MM.1S (cell line): ENCODE measurements around the gene FAM184A.

Experiments used
- DNase-seq: peaks from one replicate; pipeline ENCODE4 v3.0.0-alpha.2; 2015
- H2AFZ ChIP-seq: fragments of 300-600 bp; sonication (generic); 2 replicates; pipeline ENCODE4 v1.6.0; 2016; ENCODE audit warnings: antibody characterized with exemption, low read length
- H3F3A ChIP-seq: fragments of 300-600 bp; sonication (generic); 2 replicates; pipeline ENCODE4 v1.6.1; 2016; ENCODE audit warnings: mild to moderate bottlenecking, antibody characterized with exemption, low read length, moderate library complexity, mixed read lengths; ENCODE audit not compliant: insufficient read depth
- H3K27ac ChIP-seq: fragments of 300-600 bp; sonication (generic); 2 replicates; pipeline ENCODE4 v1.5.1; 2016; ENCODE audit warnings: mild to moderate bottlenecking, low read length
- H3K27me3 ChIP-seq: fragments of 300-600 bp; sonication (generic); replicated peaks from 2 replicates; pipeline ENCODE4 v1.6.0; 2016; ENCODE audit warnings: low read length; ENCODE audit not compliant: insufficient read depth
- H3K36me3 ChIP-seq: fragments of 300-600 bp; sonication (generic); replicated peaks from 2 replicates; pipeline ENCODE4 v1.6.1; 2016; ENCODE audit warnings: mild to moderate bottlenecking, low read length, mixed read lengths; ENCODE audit not compliant: insufficient read depth
- H3K4me1 ChIP-seq: fragments of 300-600 bp; sonication (generic); 2 replicates; pipeline ENCODE4 v1.6.1; 2016; ENCODE audit warnings: low read length, mixed read lengths
- H3K4me2 ChIP-seq: fragments of 300-600 bp; sonication (generic); 2 replicates; pipeline ENCODE4 v1.6.0; 2016; ENCODE audit warnings: low read depth, low read length
- H3K4me3 ChIP-seq: fragments of 300-600 bp; sonication (generic); 2 replicates; pipeline ENCODE4 v1.5.1; 2016; ENCODE audit warnings: low read length, mixed read lengths
- H3K79me2 ChIP-seq: fragments of 300-600 bp; sonication (generic); 2 replicates; pipeline ENCODE4 v1.6.1; 2016; ENCODE audit warnings: mixed run types, low read length, mixed read lengths
- H3K9ac ChIP-seq: fragments of 300-600 bp; sonication (generic); 2 replicates; pipeline ENCODE4 v1.6.1; 2016; ENCODE audit warnings: low read length, mixed read lengths
- H3K9me2 ChIP-seq: fragments of 300-600 bp; sonication (generic); replicated peaks from 2 replicates; pipeline ENCODE4 v1.6.1; 2016; ENCODE audit warnings: mild to moderate bottlenecking, low read length, mixed read lengths; ENCODE audit not compliant: insufficient read depth
- H3K9me3 ChIP-seq: fragments of 300-600 bp; sonication (generic); replicated peaks from 2 replicates; pipeline ENCODE4 v1.6.1; 2016; ENCODE audit warnings: mild to moderate bottlenecking, low read length, mixed read lengths; ENCODE audit not compliant: insufficient read depth
- H4K20me1 ChIP-seq: fragments of 300-600 bp; sonication (generic); 2 replicates; pipeline ENCODE4 v1.6.1; 2016; ENCODE audit warnings: mild to moderate bottlenecking, low read length, moderate library complexity, mixed read lengths; ENCODE audit not compliant: insufficient read depth
- CTCF ChIP-seq: fragments of 300-600 bp; sonication (generic); IDR thresholded peaks from 2 replicates; pipeline ENCODE4 v1.5.1; 2016; ENCODE audit warnings: antibody characterized with exemption, low read length, mixed read lengths
- EZH2 ChIP-seq: fragments of 300-600 bp; sonication (generic); optimal IDR thresholded peaks from 2 replicates; pipeline ENCODE3; 2017; ENCODE audit warnings: low read depth, mild to moderate bottlenecking, antibody characterized with exemption, low read length, mixed read lengths
- EZH2phosphoT487 ChIP-seq: fragments of 300-600 bp; sonication (generic); IDR thresholded peaks from 2 replicates; pipeline ENCODE4 v1.6.1; 2018; ENCODE audit warnings: antibody characterized with exemption, low read length

The FAM184A gene

GRCh38 chr6:119071576-119071975 is 6.9 kb downstream of the FAM184A start:
- no peak overlapping the region for H2AFZ ChIP-seq
- DNase-seq: no peak
- H3K9me3 ChIP-seq: no peaks in the 10 kb centered on the region
- H4K20me1 ChIP-seq: no peaks in the 10 kb centered on the region
- TF ChIP-seq EZH2: no peak
- no peak for TF ChIP-seq CTCF
- TF ChIP-seq EZH2phosphoT487: no peak
- H3K36me3 ChIP-seq: no peaks in the 10 kb centered on the region
- H3K27me3 ChIP-seq: no peaks in the 10 kb centered on the region
- H3K9ac ChIP-seq: no peak overlapping the region
- H3K4me1 ChIP-seq: no peaks in the 10 kb centered on the region
- no peak overlapping the region for H3K27ac ChIP-seq
- no peak overlapping the region for H3K4me2 ChIP-seq
- H3K9me2 ChIP-seq: no peaks in the 10 kb centered on the region
- no peaks in the 10 kb centered on the region for H3K79me2 ChIP-seq
- H3F3A ChIP-seq: no peaks in the 10 kb centered on the region
- H3K4me3 ChIP-seq: no peak overlapping the region

- Histone ChIP-seq H3K9me3 (no peaks in the 10 kb centered on the region), H3K79me2 (no peaks in the 10 kb centered on the region), H3K9ac (no peak overlapping the region), H3K36me3 (no peaks in the 10 kb centered on the region), H3K4me2 (no peak overlapping the region), H2AFZ (no peak overlapping the region), H3K9me2 (no peaks in the 10 kb centered on the region), H3K4me1 (no peaks in the 10 kb centered on the region), H3K27me3 (no peaks in the 10 kb centered on the region), H4K20me1 (no peaks in the 10 kb centered on the region), H3F3A (no peaks in the 10 kb centered on the region), H3K27ac (no peak overlapping the region), H3K4me3 (no peak overlapping the region)
- no peak for DNase-seq
- TF ChIP-seq CTCF (no peak), EZH2 (no peak), EZH2phosphoT487 (no peak)
Observed at GRCh38 chr6:119067091-119067490, 11.4 kb downstream of the FAM184A start.

- H3K4me3 ChIP-seq: no peak overlapping the region
- H2AFZ ChIP-seq: no peak overlapping the region
- H3K9ac ChIP-seq: no peak overlapping the region
- no peak for DNase-seq
- H3K4me2 ChIP-seq: no peak overlapping the region
- no peak for TF ChIP-seq EZH2phosphoT487
- no peak for TF ChIP-seq EZH2
- H3F3A ChIP-seq: no peaks in the 10 kb centered on the region
- H3K79me2 ChIP-seq: no peaks in the 10 kb centered on the region
- no peak overlapping the region for H3K27ac ChIP-seq
- H3K9me2 ChIP-seq: no peaks in the 10 kb centered on the region
- no peaks in the 10 kb centered on the region for H3K9me3 ChIP-seq
- H3K36me3 ChIP-seq: no peaks in the 10 kb centered on the region
- H3K27me3 ChIP-seq: no peaks in the 10 kb centered on the region
- H3K4me1 ChIP-seq: no peaks in the 10 kb centered on the region
- no peaks in the 10 kb centered on the region for H4K20me1 ChIP-seq
Observed at GRCh38 chr6:119066517-119066916, 11.9 kb downstream of the FAM184A start.

- H3K27ac ChIP-seq: no peak overlapping the region
- no peaks in the 10 kb centered on the region for H3K79me2 ChIP-seq
- H3K9me2 ChIP-seq: no peaks in the 10 kb centered on the region
- no peak overlapping the region for H3K9ac ChIP-seq
- no peaks in the 10 kb centered on the region for H4K20me1 ChIP-seq
- no peaks in the 10 kb centered on the region for H3F3A ChIP-seq
- no peaks in the 10 kb centered on the region for H3K27me3 ChIP-seq
- DNase-seq: no peak
- H3K4me2 ChIP-seq: no peak overlapping the region
- no peaks in the 10 kb centered on the region for H3K9me3 ChIP-seq
- no peak for TF ChIP-seq CTCF
- TF ChIP-seq EZH2: no peak
- TF ChIP-seq EZH2phosphoT487: no peak
- H3K4me1 ChIP-seq: no peaks in the 10 kb centered on the region
- no peak overlapping the region for H2AFZ ChIP-seq
- no peak overlapping the region for H3K4me3 ChIP-seq
- H3K36me3 ChIP-seq: no peaks in the 10 kb centered on the region
Observed at GRCh38 chr6:119065955-119066354, 12.5 kb downstream of the FAM184A start.
